Right renal cortex interstitium (tissue), 3 donors: ENCODE results near the gene PHLDB1. TPM values are rescaled to one million over a fixed set of nuclear protein-coding genes. Genes with fewer than 3 reads are reported as not detected.
A peak's percentile ranks its signal among the peaks of the same experiment; 100 is the strongest.
"Not testable (repeated sequence)": the region's sequence is repeated elsewhere in the genome, so short reads cannot be mapped to it uniquely, and the experiment has no call there.

Experiments
- DNase-seq, 3 donors: peaks; one replicate each; pipeline ENCODE4 v3.0.0-alpha.2; 2013; ENCODE audit warnings: low read depth in 3 of 3, low spot score in 2 of 3
- polyA plus RNA-seq, 3 donors: library from polyadenylated mRNA; unstranded; fragments of 120-200 nt; gene quantifications; one replicate each; pipeline ENCODE4 v1.2.1, GENCODE V29; 2013; ENCODE audit not compliant: insufficient read length in 3 of 3

Gene PHLDB1
- polyA plus RNA-seq, 3 donors: 106 to 112 (median 106) TPM

- peak in 1 of 3 donors; percentile 87 for DNase-seq
These were observed 2.1 kb upstream of the PHLDB1 start for GRCh38 chr11:118605116-118605867.

GRCh38 chr11:118606157-118606843 lies 1.1 kb upstream of the PHLDB1 start:
- DNase-seq: no peak

- DNase-seq: no peak
These were observed 579 bp upstream of the PHLDB1 start for GRCh38 chr11:118606844-118607228.

DNA sequence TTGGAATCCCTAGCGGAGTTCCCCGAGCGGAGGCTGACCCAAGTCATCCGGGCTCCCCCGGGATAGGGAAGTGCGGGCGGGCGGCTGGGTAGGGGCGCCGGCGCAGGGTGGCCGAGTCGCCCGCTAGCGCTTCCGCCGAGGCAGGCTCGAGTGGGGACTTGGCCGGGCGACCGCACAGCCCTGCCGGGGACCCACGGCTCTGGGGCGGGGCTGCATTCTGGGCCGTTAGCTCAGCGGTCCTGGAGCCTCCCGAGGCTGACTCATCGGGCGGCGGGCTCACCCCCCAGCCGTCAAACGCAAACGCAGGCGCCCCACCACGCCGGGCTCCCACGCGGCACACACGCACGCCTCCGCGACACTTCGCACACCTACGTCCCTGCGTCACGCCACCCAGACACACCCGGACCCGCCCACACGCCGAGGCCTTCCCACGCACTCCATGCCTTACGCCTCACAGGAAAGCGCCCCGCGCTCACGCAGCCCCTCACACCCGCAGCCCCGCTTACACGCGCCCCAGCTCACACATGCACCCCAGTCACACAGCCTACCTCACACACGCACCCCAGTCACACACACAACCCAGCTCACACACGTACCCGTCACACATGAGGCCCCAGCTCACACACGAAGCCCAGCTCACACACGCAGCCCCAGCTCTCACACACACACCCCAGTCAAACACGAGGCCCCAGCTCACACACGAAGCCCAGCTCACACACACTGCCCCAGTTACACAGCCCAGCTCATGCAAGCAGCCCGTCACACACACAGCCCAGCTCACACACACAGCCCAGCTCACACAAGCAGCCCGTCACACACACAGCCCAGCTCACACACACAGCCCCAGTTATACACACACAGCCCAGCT lies 1.2 kb downstream of the PHLDB1 start:
- DNase-seq: no peak

DNA sequence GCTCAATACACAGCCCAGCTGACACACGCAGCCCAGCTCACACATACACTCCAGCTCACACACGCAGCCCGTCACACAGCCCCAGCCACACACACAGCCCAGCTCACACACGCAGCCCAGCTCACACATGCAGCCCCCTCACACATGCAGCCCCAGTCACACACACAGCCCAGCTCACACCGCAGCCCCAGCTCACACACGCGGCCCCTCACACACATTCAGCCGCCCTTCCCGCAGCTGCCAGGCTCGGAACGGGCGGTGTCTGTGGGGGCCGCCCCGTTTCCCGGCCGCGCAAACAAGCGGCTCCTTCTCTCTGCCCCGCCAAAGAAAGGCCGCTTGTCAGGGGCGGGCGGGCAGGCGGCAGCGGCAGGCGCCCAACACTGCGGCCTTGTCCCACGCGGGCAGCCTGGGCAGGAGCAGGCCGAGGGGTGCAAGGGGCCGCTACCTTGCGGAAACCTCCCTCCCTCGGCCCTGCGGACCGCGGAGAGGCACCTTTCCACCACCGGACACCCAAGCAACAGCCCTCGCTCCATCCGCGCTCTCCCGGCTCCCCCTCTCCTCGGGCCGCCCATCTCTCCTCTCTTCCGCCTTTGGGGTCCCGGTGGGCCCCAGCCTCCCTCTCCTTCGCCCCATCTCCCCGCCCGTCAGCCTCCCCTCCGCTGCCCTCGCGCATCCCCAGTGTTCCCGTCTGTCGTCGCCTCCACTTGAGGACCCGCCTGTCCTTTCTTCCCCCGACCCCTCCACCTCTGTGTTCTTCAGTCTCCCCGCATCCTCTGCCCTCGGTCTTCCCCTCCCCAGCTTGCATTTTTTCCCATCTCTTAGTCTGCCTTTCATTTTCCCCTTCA lies 2.2 kb downstream of the PHLDB1 start:
- DNase-seq: no peak

DNA sequence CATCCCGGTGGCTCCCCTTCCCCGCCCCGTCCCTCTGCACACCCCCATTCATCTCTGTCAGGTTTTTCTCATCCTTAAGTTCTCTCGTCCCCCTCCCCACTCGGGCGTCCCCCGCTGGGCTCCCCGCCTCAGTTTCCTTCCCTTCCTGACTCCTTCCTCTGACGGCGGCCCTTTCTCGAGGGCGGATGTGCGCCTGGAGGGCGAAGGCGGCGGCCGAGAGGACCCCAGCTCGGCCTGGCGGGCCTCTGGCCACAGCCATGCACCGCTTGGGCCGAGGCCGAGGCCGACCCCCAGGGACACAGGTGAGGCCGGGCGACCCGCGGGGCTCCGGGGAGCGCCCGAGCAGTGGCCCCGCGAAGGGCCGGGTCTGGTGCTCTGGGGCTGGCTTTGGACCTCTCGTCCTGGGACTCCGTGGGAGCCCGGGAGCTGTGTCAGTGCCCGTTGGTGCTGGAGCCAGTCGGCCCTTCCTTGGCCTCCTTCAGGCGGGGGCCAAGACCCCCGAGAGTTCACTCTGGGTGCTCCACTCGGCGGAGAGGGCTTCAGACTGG lies 2.9 kb downstream of the PHLDB1 start:
- DNase-seq: no peak

DNA sequence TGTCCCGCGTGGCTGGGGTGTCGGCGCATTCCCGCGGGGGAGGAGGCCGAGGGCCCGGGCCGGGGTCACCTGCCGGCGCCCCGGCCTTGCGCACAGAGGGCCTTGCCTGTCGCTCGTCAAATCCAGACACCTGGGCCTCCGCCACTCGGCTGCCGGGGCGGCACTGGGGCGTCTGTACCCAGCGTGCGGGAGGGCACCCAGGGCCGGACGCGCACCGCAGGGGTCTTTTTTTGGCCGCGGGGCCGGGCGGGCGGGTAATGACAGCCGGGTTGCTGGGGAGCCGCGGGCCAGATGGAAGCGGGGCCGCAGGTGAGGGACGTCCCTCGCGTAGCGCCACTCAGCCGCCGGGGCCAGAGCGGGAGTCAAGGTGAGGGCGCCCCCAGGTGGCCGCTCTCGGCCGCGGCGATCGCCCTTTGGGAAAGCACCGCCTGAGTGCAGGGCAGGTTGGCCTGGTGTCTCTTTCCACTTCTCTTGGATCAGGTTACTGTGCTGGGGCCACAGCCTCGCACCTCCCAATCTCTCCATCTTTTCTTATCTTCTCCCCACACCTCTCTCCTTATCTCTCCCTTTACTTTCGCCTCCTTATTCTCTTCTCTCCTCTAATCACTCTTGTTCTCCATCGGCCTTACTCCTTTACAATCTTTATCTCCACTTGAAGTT lies 3.5 kb downstream of the PHLDB1 start:
- DNase-seq: no peak

DNA sequence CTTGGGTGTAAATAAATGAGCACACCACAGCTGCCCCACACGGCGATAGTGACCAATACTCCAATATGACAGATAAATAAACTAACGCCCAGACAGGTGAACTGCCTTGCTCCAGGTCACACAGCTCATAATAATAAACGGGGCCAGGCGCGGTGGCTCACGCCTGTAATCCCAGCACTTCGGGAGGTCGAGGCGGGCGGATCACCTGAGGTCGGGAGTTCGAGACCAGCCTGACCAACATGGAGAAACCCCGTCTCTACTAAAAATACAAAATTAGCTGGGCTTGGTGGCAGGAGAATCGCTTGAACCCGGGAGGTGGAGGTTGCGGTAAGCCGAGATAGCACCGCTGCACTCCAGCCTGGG lies 4.0 kb downstream of the PHLDB1 start:
- not testable (repeated sequence) for DNase-seq

DNA sequence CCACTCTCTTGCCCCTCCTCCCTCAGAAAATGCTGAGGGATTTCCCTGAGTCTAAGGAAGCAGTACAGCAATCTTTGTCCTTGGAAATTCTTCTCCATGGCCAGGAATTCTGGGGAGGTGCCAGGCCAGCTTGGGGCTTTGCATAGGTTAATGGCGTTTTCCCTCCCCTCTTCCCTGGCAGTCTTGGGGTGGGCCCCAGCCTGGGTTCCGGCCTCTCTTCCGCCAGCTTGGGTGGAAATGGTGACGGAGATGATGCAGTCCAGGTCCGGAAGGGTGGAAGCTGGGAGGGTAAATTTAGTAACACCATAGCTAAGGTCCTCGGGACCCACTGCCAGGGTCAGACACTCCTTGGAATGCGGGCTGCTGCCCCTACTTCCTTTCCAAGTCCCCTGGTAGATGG lies 5.0 kb downstream of the PHLDB1 start:
- no peak for DNase-seq

- DNase-seq: no peak
These were observed 7.1 kb downstream of the PHLDB1 start for GRCh38 chr11:118614511-118614910.

DNA sequence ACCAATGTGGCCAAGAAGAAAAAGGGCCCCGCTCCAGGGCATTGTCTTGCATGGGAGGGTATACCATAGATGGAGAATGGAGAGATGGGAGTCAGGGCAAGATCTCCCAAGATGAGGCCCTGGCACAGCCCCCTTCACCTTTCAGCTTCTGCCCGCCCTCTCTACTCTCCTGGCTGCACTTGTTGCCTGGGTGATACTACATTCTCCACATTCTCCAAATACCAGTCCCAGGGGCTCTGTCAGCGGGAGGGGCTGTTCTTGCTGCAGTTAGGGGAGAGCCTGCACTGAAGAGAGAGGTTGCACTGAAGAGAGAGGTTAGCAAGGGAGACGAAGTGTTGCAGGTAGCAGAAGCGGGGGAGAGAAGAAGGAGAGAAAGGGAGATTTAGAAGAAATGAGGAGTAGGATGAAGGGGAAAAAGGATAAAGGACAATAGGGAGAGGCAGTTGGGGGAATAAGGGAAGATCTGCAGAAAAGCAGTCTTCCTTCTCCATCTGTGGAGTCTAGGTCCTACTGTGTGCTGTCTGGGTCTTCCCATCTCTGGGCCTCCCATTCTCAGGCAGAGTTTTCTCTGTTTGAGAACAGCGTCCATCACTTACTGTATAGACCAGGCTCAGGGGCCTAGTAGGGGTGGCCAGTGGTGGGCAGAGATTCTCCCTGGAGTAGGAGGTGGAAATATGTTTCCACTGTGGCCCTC lies 8.0 kb downstream of the PHLDB1 start:
- DNase-seq: no peak

DNA sequence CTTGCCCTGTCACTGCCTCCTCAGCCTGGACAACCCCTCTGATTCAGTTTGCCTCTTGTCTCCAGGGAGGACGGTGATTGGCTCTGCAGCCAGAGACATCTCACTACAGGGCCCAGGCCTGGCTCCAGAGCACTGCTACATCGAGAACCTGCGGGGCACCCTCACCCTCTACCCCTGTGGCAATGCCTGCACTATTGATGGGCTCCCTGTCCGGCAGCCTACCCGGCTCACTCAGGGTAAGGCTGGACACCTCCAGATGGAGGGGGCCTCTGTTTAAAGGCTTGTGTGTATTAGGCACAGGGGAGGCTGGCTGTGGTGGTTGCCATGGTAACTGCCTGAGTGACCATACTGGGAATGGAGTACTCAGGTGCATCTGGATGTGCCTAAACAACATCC lies 8.6 kb downstream of the PHLDB1 start:
- DNase-seq: no peak

DNA sequence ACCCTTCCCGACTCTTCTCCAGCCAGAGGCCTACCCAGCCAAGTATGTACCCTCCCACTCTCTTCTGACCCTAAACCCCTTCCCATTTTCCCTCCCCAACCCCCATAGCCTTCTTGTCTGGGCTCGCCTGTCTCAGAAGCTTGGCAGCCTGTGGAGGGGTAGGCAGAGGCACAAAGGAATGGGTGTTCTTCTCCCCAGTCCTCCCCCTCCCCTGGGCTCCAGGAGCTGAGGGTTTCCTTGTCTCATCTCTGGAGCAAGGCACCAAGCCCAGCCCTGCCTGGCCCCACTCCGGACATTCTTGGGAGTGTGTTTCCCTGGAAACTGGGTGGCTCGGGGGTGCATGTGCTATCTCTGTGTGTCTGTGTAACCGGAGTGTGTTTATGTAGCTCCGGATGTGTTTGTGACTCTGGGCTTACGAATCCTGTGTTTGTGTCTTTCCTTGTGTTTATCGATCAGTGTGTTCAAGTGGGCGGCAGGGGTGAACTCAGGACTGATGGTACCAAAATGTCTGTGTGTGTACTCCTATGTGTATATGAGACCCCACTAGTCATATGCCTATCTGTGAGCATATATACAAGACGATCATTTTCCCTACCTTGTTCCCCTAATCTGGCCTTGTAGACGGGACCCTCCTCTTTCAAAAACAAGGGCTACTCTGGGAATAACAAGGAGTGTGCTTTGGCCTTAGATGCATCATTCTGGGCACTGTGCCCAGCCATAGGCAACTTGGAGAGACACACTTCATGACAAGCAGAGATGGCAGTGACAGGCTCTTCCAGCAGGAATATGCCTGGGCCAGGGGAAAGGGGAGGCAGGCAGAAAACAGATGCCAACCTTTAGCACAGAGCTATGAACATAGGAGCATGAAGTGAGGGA lies 10.9 kb downstream of the PHLDB1 start:
- DNase-seq: no peak

- no peak for DNase-seq
These were observed 11.6 kb downstream of the PHLDB1 start for GRCh38 chr11:118618991-118619375.

GRCh38 chr11:118619444-118620197 lies 12.2 kb downstream of the PHLDB1 start:
- no peak for DNase-seq

DNA sequence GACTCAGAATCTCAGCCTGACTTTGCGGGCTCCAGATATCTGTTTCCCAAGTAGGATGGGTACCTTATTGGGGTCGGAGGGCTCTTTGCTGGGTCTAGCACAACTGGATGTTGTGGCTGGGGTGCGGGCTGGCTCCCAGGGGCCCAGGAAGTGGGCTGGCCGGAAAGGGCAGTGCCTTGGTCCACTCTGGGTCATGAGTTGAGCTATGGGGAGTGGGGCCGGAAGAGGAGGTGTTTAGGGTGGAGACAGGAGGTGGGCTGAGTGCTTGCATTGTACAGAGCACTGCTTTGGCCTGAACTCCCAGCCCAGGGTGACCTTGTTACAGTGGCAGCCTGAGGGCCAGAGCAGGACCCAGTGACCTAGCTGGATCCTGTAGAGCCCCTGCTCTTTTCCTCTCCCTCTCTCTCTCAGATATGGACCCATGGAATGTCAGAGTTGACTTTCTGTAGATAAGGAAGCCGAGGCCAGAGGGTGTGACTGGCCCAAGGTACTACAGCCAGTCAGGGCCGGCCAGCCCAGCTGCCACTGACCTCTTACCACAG lies 13.2 kb downstream of the PHLDB1 start:
- DNase-seq: no peak

DNA sequence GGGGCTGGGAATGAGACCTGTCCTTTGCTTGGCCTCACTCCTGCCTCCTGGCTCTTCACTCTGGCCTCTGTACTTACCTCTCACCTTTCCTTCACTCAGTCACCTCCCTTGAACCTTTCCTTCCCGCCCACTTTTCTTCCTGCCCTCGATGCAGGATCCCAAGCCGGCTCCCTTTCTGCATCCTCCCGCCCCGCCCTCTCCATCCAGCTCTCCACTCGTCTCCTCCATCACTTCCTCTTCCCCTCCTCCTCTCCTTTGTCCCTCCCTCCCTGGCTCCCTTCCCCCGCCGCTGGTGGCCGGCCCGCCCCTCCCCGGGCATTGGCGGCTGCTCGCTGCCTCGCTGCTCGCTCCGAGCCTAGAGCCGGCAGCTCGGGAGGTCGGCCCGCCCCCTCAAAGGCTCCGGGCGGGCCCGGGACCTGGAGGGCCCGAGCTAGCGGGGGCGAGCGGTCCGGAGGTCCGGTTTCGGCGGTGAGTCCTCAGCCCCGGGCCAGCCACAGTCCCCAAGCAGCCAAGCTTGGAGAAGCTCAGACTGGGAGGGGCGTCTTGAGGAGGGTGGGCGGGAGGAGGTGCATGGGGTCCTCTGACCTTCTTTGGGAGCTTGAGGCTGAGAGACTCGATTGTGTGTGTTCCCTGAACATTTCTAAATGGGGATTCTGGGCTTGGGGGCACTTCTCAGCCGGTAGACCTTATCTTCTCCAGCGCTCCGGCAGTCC lies 13.8 kb downstream of the PHLDB1 start:
- no peak for DNase-seq
